GM12878 (cell line): Measurements from ENCODE around the gene KIF17. TPM values are rescaled to one million over a fixed set of nuclear protein-coding genes. Genes with fewer than 3 reads are reported as not detected.

Experiments used
- ATAC-seq: fragments of 200-7000 bp; cut with Tn5 transposase; 3 replicates; pipeline ENCODE4 v1.9.1; 2020; ENCODE audit warnings: mild to moderate bottlenecking, moderate library complexity
- BruUV-seq: library from RNA; stranded (reverse); fragments of 400-500 nt; replicated peaks from 2 replicates; lab custom pipeline; 2021; lab: Mats Ljungman, UMichigan
- CTCF ChIA-PET: fragments of 300-600 bp; sonication (Branson Sonifier 250); formaldehyde crosslinking; extraction: SDS; loops from one replicate; lab custom pipeline; 2021; ENCODE audit warnings: inconsistent platforms; lab: Yijun Ruan, JAX
- POLR2A ChIA-PET: fragments of 350-600 bp; formaldehyde crosslinking; extraction: SDS; loops from one replicate; lab custom pipeline; 2021; ENCODE audit warnings: inconsistent platforms; lab: Charles Lee
- RAD21 ChIA-PET: fragments of 300-600 bp; sonication (Branson Sonifier 250); formaldehyde crosslinking; loops from one replicate; lab custom pipeline; 2023; ENCODE audit warnings: antibody characterized with exemption; ENCODE audit not compliant: unreplicated experiment; lab: Charles Lee
- SMC1A ChIA-PET: fragments of 300-600 bp; sonication (Branson Sonifier 250); formaldehyde crosslinking; loops from one replicate; lab custom pipeline; 2023; ENCODE audit not compliant: unreplicated experiment, uncharacterized antibody; lab: Charles Lee
- DNase-seq: peaks from one replicate; pipeline ENCODE4 v3.0.0-alpha.2; 2011; ENCODE audit warnings: low read depth, low spot score
- FAIRE-seq: peaks from 3 replicates; lab custom pipeline; 2011; peaks lifted over from hg19 to GRCh38; lab: Jason Lieb, UNC
- H2AFZ ChIP-seq: 2 replicates; pipeline ENCODE4 v1.6.0; 2011; ENCODE audit warnings: low read depth, low read length, control low read depth; ENCODE audit not compliant: control insufficient read depth
- H3K27ac ChIP-seq: 2 replicates; pipeline ENCODE4 v1.5.1; 2011; ENCODE audit warnings: control low read depth; ENCODE audit not compliant: control insufficient read depth, insufficient read depth
- H3K27me3 ChIP-seq, 2 experiments: replicated peaks in 1 of 2; 2 replicates each; pipeline versions ENCODE4 v1.6.0 to v1.6.1; 2011; ENCODE audit warnings: low read length in 1 of 2; ENCODE audit not compliant: control insufficient read depth in 2 of 2, insufficient read depth in 2 of 2
- H3K36me3 ChIP-seq, 2 experiments: 2 replicates each; pipeline ENCODE4 v1.5.1; 2011; ENCODE audit warnings: low read length in 1 of 2; ENCODE audit not compliant: control insufficient read depth in 2 of 2, insufficient read depth in 2 of 2
- H3K4me1 ChIP-seq: 2 replicates; pipeline ENCODE4 v1.6.1; 2011; ENCODE audit warnings: mild to moderate bottlenecking, low read length, moderate library complexity, mixed read lengths; ENCODE audit not compliant: control insufficient read depth, insufficient read depth
- H3K4me2 ChIP-seq: 2 replicates; pipeline ENCODE4 v1.6.0; 2011; ENCODE audit warnings: control low read depth; ENCODE audit not compliant: control insufficient read depth, insufficient read depth
- H3K4me3 ChIP-seq: fragments of 200-600 bp; sonication (generic); 2 replicates; pipeline ENCODE4 v1.5.1; 2016
- H3K79me2 ChIP-seq: 2 replicates; pipeline ENCODE4 v1.6.0; 2011; ENCODE audit warnings: low read length; ENCODE audit not compliant: control insufficient read depth, insufficient read depth
- H3K9ac ChIP-seq: 2 replicates; pipeline ENCODE4 v1.8.0; 2011; ENCODE audit warnings: low read length, control low read depth, mixed read lengths; ENCODE audit not compliant: control insufficient read depth, insufficient read depth
- H3K9me3 ChIP-seq: replicated peaks from 3 replicates; pipeline ENCODE4 v1.5.1; 2011; ENCODE audit warnings: mild to moderate bottlenecking, low read length; ENCODE audit not compliant: control insufficient read depth, insufficient read depth
- H4K20me1 ChIP-seq: 2 replicates; pipeline ENCODE4 v1.6.0; 2011; ENCODE audit not compliant: control insufficient read depth, insufficient read depth
- CREB1 ChIP-seq: IDR thresholded peaks from 2 replicates; pipeline ENCODE4 v1.6.1; 2012; ENCODE audit warnings: low read depth, mild to moderate bottlenecking, inconsistent platforms
- POLR2A ChIP-seq: IDR thresholded peaks from 2 replicates; pipeline ENCODE4 v1.6.1; 2011; ENCODE audit warnings: low read depth, mild to moderate bottlenecking, low read length
- POLR2AphosphoS5 ChIP-seq: IDR thresholded peaks from 2 replicates; pipeline ENCODE4 v1.6.1; 2011; ENCODE audit warnings: mild to moderate bottlenecking, low read length, inconsistent platforms
- RBBP5 ChIP-seq: fragments of 200-600 bp; sonication (generic); conservative IDR thresholded peaks from 2 replicates; pipeline ENCODE4 v1.6.1; 2016
- WGBS: methylation state at CpG from one replicate; pipeline ENCODE4 v1.1.6; 2016; ENCODE audit warnings: low lambda C conversion rate; ENCODE audit not compliant: insufficient replicate concordance, insufficient coverage; ENCODE audit errors: missing lambda C conversion rate; 5-methylcytosine and 5-hydroxymethylcytosine counted together
- in situ Hi-C: fragments of 300-500 bp; cut with MboI; formaldehyde crosslinking; loops from 9 replicates; pipeline ENCODE4 v1.14.3; 2018; ENCODE audit warnings: mixed read lengths
- intact Hi-C: fragments of 100-400 bp; cut with micrococcal nuclease; formaldehyde crosslinking; loops from one replicate; pipeline ENCODE4 v1.14.2; 2022; ENCODE audit not compliant: unreplicated experiment
- polyA plus RNA-seq, 11 experiments: library from polyadenylated mRNA; depleted of rRNA in 4 of 11; unstranded in 6 of 11; stranded (reverse) in 5 of 11; fragments of >200 nt; fragmentation: Nextera tagmentation in 4 of 11; fragmentation: Illumina TruSeq in 1 of 11; extraction: Ambion mirVana in 4 of 11; extraction: Trizol in 1 of 11; gene quantifications; 1 replicate in 1 of 11; 2 replicates in 10 of 11; pipeline versions ENCODE4 v1.2.1 to v1.2.3, GENCODE V29; 2011 to 2016; ENCODE audit warnings: inconsistent platforms in 2 of 11, missing spikeins in 2 of 11, low read depth in 1 of 11
- total RNA-seq, 4 experiments: library from RNA; depleted of rRNA in 3 of 4; stranded (reverse); fragments of >200 nt in 3 of 4; fragmentation: Illumina TruSeq in 1 of 4; extraction: Trizol in 1 of 4; gene quantifications; 2 replicates each; pipeline versions ENCODE4 v1.2.1 to v1.2.3, GENCODE V29; 2013 to 2021
- TF ChIP-seq, protein P1 (sequence below): fragments of 450-650 bp; IDR thresholded peaks from 2 replicates; pipeline ENCODE4 v1.6.1; 2017; ENCODE audit warnings: mild to moderate bottlenecking, moderate library complexity

The KIF17 gene
- total and polyA plus RNA-seq, 10 of the 15 experiments (the other 5 are each of a cell fraction or from before 2014, with no cell fraction given) = 0.01 to 0.10 (median 0.03) TPM; not detected in 7

- H2AFZ ChIP-seq = no peak overlapping the region
- ChIA-PET SMC1A (no interaction called here), CTCF (no interaction called here), POLR2A (no interaction called here), RAD21 (no interaction called here)
- no peaks in the 10 kb centered on the region for H3K4me1 ChIP-seq
- ATAC-seq (no peak), DNase-seq (no peak), FAIRE-seq (no peak)
- H3K4me2 ChIP-seq = no peak overlapping the region
- intact Hi-C loops = no loop called here
- no peaks in the 10 kb centered on the region for H4K20me1 ChIP-seq
- 0 out of 2 replicates have a peak, but pooled peaks have one; percentile 5 for TF ChIP-seq POLR2A
- no peak for TF ChIP-seq CREB1
- in situ Hi-C loops = no loop called here
- H3K9me3 ChIP-seq = no peaks in the 10 kb centered on the region
- WGBS = 94% methylated on average over 15 of the region's 15 CpGs
- H3K4me3 ChIP-seq = no peak overlapping the region
- H3K79me2 ChIP-seq = no peaks in the 10 kb centered on the region
- peaks cover 8 to 23% of the 10 kb centered on the region in 2 experiments; a peak in 3 of 4 replicates for H3K36me3 ChIP-seq
- BruUV-seq = no TSS peak
- H3K9ac ChIP-seq = no peak overlapping the region
- no peak overlapping the region for H3K27ac ChIP-seq
- no peaks in the 10 kb centered on the region for H3K27me3 ChIP-seq
Observed at GRCh38 chr1:20648946-20649345, 68.9 kb downstream of the KIF17 start.

- CTCF ChIA-PET = no interaction called here
- H2AFZ ChIP-seq = no peak overlapping the region
- no peaks in the 10 kb centered on the region for H3K4me1 ChIP-seq
- peaks cover 8 to 20% of the 10 kb centered on the region in 2 experiments; a peak in 3 of 4 replicates for H3K36me3 ChIP-seq
- 98% methylated on average over 13 of the region's 13 CpGs for WGBS
- FAIRE-seq (no peak), DNase-seq (no peak), ATAC-seq (no peak)
- H3K9ac ChIP-seq = no peak overlapping the region
- no peaks in the 10 kb centered on the region for H3K79me2 ChIP-seq
- BruUV-seq = no TSS peak
- no peak overlapping the region for H3K4me2 ChIP-seq
- SMC1A ChIA-PET = no interaction called here
- intact Hi-C loops = no loop called here
- H4K20me1 ChIP-seq = no peaks in the 10 kb centered on the region
- H3K27ac ChIP-seq = no peak overlapping the region
- POLR2A ChIA-PET = no interaction called here
- in situ Hi-C loops = no loop called here
- no peak overlapping the region for H3K4me3 ChIP-seq
- RAD21 ChIA-PET = no interaction called here
- no peaks in the 10 kb centered on the region for H3K27me3 ChIP-seq
- TF ChIP-seq, protein P1, sequence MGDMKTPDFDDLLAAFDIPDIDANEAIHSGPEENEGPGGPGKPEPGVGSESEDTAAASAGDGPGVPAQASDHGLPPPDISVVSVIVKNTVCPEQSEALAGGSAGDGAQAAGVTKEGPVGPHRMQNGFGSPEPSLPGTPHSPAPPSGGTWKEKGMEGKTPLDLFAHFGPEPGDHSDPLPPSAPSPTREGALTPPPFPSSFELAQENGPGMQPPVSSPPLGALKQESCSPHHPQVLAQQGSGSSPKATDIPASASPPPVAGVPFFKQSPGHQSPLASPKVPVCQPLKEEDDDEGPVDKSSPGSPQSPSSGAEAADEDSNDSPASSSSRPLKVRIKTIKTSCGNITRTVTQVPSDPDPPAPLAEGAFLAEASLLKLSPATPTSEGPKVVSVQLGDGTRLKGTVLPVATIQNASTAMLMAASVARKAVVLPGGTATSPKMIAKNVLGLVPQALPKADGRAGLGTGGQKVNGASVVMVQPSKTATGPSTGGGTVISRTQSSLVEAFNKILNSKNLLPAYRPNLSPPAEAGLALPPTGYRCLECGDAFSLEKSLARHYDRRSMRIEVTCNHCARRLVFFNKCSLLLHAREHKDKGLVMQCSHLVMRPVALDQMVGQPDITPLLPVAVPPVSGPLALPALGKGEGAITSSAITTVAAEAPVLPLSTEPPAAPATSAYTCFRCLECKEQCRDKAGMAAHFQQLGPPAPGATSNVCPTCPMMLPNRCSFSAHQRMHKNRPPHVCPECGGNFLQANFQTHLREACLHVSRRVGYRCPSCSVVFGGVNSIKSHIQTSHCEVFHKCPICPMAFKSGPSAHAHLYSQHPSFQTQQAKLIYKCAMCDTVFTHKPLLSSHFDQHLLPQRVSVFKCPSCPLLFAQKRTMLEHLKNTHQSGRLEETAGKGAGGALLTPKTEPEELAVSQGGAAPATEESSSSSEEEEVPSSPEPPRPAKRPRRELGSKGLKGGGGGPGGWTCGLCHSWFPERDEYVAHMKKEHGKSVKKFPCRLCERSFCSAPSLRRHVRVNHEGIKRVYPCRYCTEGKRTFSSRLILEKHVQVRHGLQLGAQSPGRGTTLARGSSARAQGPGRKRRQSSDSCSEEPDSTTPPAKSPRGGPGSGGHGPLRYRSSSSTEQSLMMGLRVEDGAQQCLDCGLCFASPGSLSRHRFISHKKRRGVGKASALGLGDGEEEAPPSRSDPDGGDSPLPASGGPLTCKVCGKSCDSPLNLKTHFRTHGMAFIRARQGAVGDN = no peak
- no peak for TF ChIP-seq RBBP5
- 0 out of 2 replicates have a peak, but pooled peaks have one; percentile 8 for TF ChIP-seq POLR2AphosphoS5
- TF ChIP-seq, all 136 proteins: peak for 1
- no peaks in the 10 kb centered on the region for H3K9me3 ChIP-seq
Observed at GRCh38 chr1:20648438-20648837, 69.4 kb downstream of the KIF17 start.
